Thyroid gland (tissue), 4 donors: Measurements from ENCODE around the gene APELA.

Source experiments
- CTCF ChIP-seq, 6 experiments: fragments of 200-600 bp in 3 of 6; fragments of 450-650 bp in 3 of 6; sonication (generic) in 3 of 6; IDR thresholded peaks; one replicate each; pipeline ENCODE4 v1.5.1; 2016 to 2019; ENCODE audit warnings: antibody characterized with exemption in 6 of 6, mild to moderate bottlenecking in 2 of 6, inconsistent platforms in 1 of 6, moderate library complexity in 1 of 6
- POLR2A ChIP-seq, 2 donors: fragments of 450-650 bp; IDR thresholded peaks; one replicate each; pipeline ENCODE4 v1.6.1; 2017; ENCODE audit warnings: antibody characterized with exemption in 2 of 2, mild to moderate bottlenecking in 2 of 2, moderate library complexity in 1 of 2

GRCh38 chr4:164931551-164932324 lies 54.8 kb downstream of the APELA start:
- TF ChIP-seq CTCF (IDR thresholded peaks at IDR 0.05): no peak
- TF ChIP-seq POLR2A (IDR thresholded peaks at IDR 0.05): no peak
